Effector memory CD8-positive, alpha-beta T cell (primary cell): ENCODE results near the gene PCA3.

ENCODE experiments used
- ATAC-seq: fragments of 150-1000 bp; cut with Tn5 transposase; replicated peaks from 2 replicates; pipeline ENCODE4 v1.10.0; 2021; ENCODE audit warnings: mild to moderate bottlenecking, moderate library complexity
- DNase-seq, 3 experiments: peaks; one replicate each; pipeline ENCODE4 v3.0.0; 2021
- H3K27ac Mint-ChIP-seq, 2 donors: one replicate each; pipeline ENCODE4 v1.8.0; 2022; ENCODE audit warnings: mild to moderate bottlenecking in 2 of 2, mixed read lengths in 2 of 2, moderate library complexity in 2 of 2
- H3K27me3 Mint-ChIP-seq, 2 donors: one replicate each; pipeline ENCODE4 v1.8.0; 2022; ENCODE audit warnings: mixed read lengths in 2 of 2
- H3K36me3 Mint-ChIP-seq: one replicate; pipeline ENCODE4 v1.8.0; 2022; ENCODE audit warnings: mild to moderate bottlenecking, moderate library complexity, mixed read lengths; ENCODE audit not compliant: insufficient read depth
- H3K4me1 Mint-ChIP-seq, 2 donors: one replicate each; pipeline ENCODE4 v1.8.0; 2022; ENCODE audit warnings: low read depth in 2 of 2, mixed read lengths in 2 of 2
- H3K4me3 Mint-ChIP-seq, 2 donors: one replicate each; pipeline ENCODE4 v1.8.0; 2022; ENCODE audit warnings: mild to moderate bottlenecking in 2 of 2, mixed read lengths in 2 of 2, moderate library complexity in 2 of 2
- H3K9me3 Mint-ChIP-seq, 2 donors: one replicate each; pipeline ENCODE4 v1.8.0; 2022; ENCODE audit warnings: mixed read lengths in 2 of 2
- total RNA-seq, 9 experiments: gene quantifications; one replicate each; lab custom pipeline; 2026; lab: John Stamatoyannopoulos, UW

Gene PCA3
- total RNA-seq = 0 to 0.12 (median 0) reads per million in 9 experiments

- no peak for ATAC-seq
- H3K27ac Mint-ChIP-seq = no peak within 1 kb of the TSS
- DNase-seq = no peak
- H3K27me3 Mint-ChIP-seq = peaks cover 9 to 45% of the 10 kb centered on the region in 2 donors
- H3K36me3 Mint-ChIP-seq = no peaks in the 10 kb centered on the region
- no peaks in the 10 kb centered on the region for H3K4me1 Mint-ChIP-seq
- H3K4me3 Mint-ChIP-seq = no peak within 1 kb of the TSS
- no peaks in the 10 kb centered on the region for H3K9me3 Mint-ChIP-seq
These were observed at the start of gene PCA3 for GRCh38 chr9:76764138-76764537. TSS of gene PCA3 (plus strand) at chr9:76764438.

- H3K27me3 Mint-ChIP-seq = peaks cover 25 to 31% of the 10 kb centered on the region in 2 donors
- H3K9me3 Mint-ChIP-seq = no peaks in the 10 kb centered on the region
- no peak for DNase-seq
- H3K36me3 Mint-ChIP-seq = no peaks in the 10 kb centered on the region
- H3K4me1 Mint-ChIP-seq = no peaks in the 10 kb centered on the region
- no peak overlapping the region for H3K4me3 Mint-ChIP-seq
- no peak overlapping the region for H3K27ac Mint-ChIP-seq
- no peak for ATAC-seq
These were observed 48.1 kb upstream of the PCA3 start for GRCh38 chr9:76716085-76716672.

- Mint-ChIP-seq H3K27ac (no peak overlapping the region), H3K4me3 (no peak overlapping the region)
These were observed 47.1 kb upstream of the PCA3 start for GRCh38 chr9:76717176-76717575.

GRCh38 chr9:76717613-76718012 lies 46.6 kb upstream of the PCA3 start:
- Mint-ChIP-seq H3K4me3 (no peak overlapping the region), H3K4me1 (no peaks in the 10 kb centered on the region), H3K27ac (no peak overlapping the region), H3K36me3 (no peaks in the 10 kb centered on the region), H3K9me3 (no peaks in the 10 kb centered on the region), H3K27me3 (peaks cover 11 to 31% of the 10 kb centered on the region in 2 donors)
- DNase-seq (no peak), ATAC-seq (no peak)

More at GRCh38 chr9:76717176-76717575, 47.1 kb upstream of the PCA3 start:
- H3K36me3 Mint-ChIP-seq = no peaks in the 10 kb centered on the region
- H3K27me3 Mint-ChIP-seq = peaks cover 15 to 31% of the 10 kb centered on the region in 2 donors
- DNase-seq = no peak
- no peaks in the 10 kb centered on the region for H3K4me1 Mint-ChIP-seq
- ATAC-seq = no peak
- no peaks in the 10 kb centered on the region for H3K9me3 Mint-ChIP-seq

- Mint-ChIP-seq H3K27me3 (peaks cover 5 to 31% of the 10 kb centered on the region in 2 donors), H3K27ac (no peak overlapping the region), H3K4me1 (no peaks in the 10 kb centered on the region), H3K9me3 (no peaks in the 10 kb centered on the region), H3K36me3 (no peaks in the 10 kb centered on the region), H3K4me3 (no peak overlapping the region)
- ATAC-seq (no peak), DNase-seq (no peak)
These were observed 46.1 kb upstream of the PCA3 start for GRCh38 chr9:76718166-76718565.

GRCh38 chr9:76720245-76720644 lies 44.0 kb upstream of the PCA3 start:
- Mint-ChIP-seq H3K27ac (no peak overlapping the region), H3K4me1 (no peaks in the 10 kb centered on the region), H3K36me3 (no peaks in the 10 kb centered on the region), H3K4me3 (no peak overlapping the region), H3K27me3 (peaks cover 3 to 31% of the 10 kb centered on the region in 2 donors), H3K9me3 (no peaks in the 10 kb centered on the region)
- DNase-seq (no peak), ATAC-seq (no peak)

- H3K27ac Mint-ChIP-seq = no peak overlapping the region
- H3K4me1 Mint-ChIP-seq = no peaks in the 10 kb centered on the region
- no peak overlapping the region for H3K4me3 Mint-ChIP-seq
- H3K27me3 Mint-ChIP-seq = peaks cover 26 to 27% of the 10 kb centered on the region in 2 donors
- no peaks in the 10 kb centered on the region for H3K9me3 Mint-ChIP-seq
- no peaks in the 10 kb centered on the region for H3K36me3 Mint-ChIP-seq
- ATAC-seq (no peak), DNase-seq (no peak)
These were observed 39.2 kb upstream of the PCA3 start for GRCh38 chr9:76725011-76725546.

GRCh38 chr9:76725885-76726284 lies 38.4 kb upstream of the PCA3 start:
- no peaks in the 10 kb centered on the region for H3K36me3 Mint-ChIP-seq
- H3K27ac Mint-ChIP-seq = no peak overlapping the region
- H3K27me3 Mint-ChIP-seq = peaks cover 25 to 35% of the 10 kb centered on the region in 2 donors
- no peak overlapping the region for H3K4me3 Mint-ChIP-seq
- no peaks in the 10 kb centered on the region for H3K4me1 Mint-ChIP-seq
- ATAC-seq = no peak
- H3K9me3 Mint-ChIP-seq = no peaks in the 10 kb centered on the region
- DNase-seq = no peak

GRCh38 chr9:76729116-76729515 lies 35.1 kb upstream of the PCA3 start:
- no peaks in the 10 kb centered on the region for H3K4me1 Mint-ChIP-seq
- no peaks in the 10 kb centered on the region for H3K9me3 Mint-ChIP-seq
- no peak overlapping the region for H3K27ac Mint-ChIP-seq
- H3K36me3 Mint-ChIP-seq = no peaks in the 10 kb centered on the region
- DNase-seq = no peak
- H3K4me3 Mint-ChIP-seq = no peak overlapping the region
- peaks cover 32 to 43% of the 10 kb centered on the region in 2 donors for H3K27me3 Mint-ChIP-seq
- no peak for ATAC-seq

- H3K27ac Mint-ChIP-seq = no peak overlapping the region
- no peak overlapping the region for H3K4me3 Mint-ChIP-seq
- no peaks in the 10 kb centered on the region for H3K9me3 Mint-ChIP-seq
- H3K27me3 Mint-ChIP-seq = peaks cover 32 to 51% of the 10 kb centered on the region in 2 donors
- DNase-seq (no peak), ATAC-seq (no peak)
- no peaks in the 10 kb centered on the region for H3K4me1 Mint-ChIP-seq
- no peaks in the 10 kb centered on the region for H3K36me3 Mint-ChIP-seq
These were observed 34.1 kb upstream of the PCA3 start for GRCh38 chr9:76729980-76730737.

- Mint-ChIP-seq H3K9me3 (no peaks in the 10 kb centered on the region), H3K27ac (no peak overlapping the region), H3K4me3 (no peak overlapping the region), H3K27me3 (peaks cover 30 to 45% of the 10 kb centered on the region in 2 donors), H3K4me1 (no peaks in the 10 kb centered on the region), H3K36me3 (no peaks in the 10 kb centered on the region)
- ATAC-seq (no peak), DNase-seq (no peak)
These were observed 33.4 kb upstream of the PCA3 start for GRCh38 chr9:76730801-76731200.

- no peak overlapping the region for H3K4me3 Mint-ChIP-seq
- no peaks in the 10 kb centered on the region for H3K4me1 Mint-ChIP-seq
- H3K9me3 Mint-ChIP-seq = no peaks in the 10 kb centered on the region
- no peaks in the 10 kb centered on the region for H3K36me3 Mint-ChIP-seq
- no peak overlapping the region for H3K27ac Mint-ChIP-seq
- no peak for ATAC-seq
- no peak for DNase-seq
- H3K27me3 Mint-ChIP-seq = peaks cover 29 to 51% of the 10 kb centered on the region in 2 donors
These were observed 31.8 kb upstream of the PCA3 start for GRCh38 chr9:76732341-76732958.

GRCh38 chr9:76733096-76733495 lies 31.1 kb upstream of the PCA3 start:
- DNase-seq = no peak
- Mint-ChIP-seq H3K4me3 (no peak overlapping the region), H3K27ac (no peak overlapping the region), H3K36me3 (no peaks in the 10 kb centered on the region), H3K27me3 (peaks cover 30 to 52% of the 10 kb centered on the region in 2 donors), H3K9me3 (no peaks in the 10 kb centered on the region), H3K4me1 (no peaks in the 10 kb centered on the region)
- ATAC-seq = no peak
